GM12878 (cell line): ENCODE measurements around the gene DISC1.

Experiments used
- EZH2 ChIP-seq: IDR thresholded peaks from 2 replicates; pipeline ENCODE4 v1.6.1; 2012; ENCODE audit warnings: low read depth, mild to moderate bottlenecking, control low read depth, inconsistent platforms, low read length, borderline replicate concordance; ENCODE audit not compliant: control insufficient read depth
- LARP7 ChIP-seq: fragments of 450-650 bp; IDR thresholded peaks from 2 replicates; pipeline ENCODE4 v1.6.1; 2017; ENCODE audit warnings: mild to moderate bottlenecking

DNA sequence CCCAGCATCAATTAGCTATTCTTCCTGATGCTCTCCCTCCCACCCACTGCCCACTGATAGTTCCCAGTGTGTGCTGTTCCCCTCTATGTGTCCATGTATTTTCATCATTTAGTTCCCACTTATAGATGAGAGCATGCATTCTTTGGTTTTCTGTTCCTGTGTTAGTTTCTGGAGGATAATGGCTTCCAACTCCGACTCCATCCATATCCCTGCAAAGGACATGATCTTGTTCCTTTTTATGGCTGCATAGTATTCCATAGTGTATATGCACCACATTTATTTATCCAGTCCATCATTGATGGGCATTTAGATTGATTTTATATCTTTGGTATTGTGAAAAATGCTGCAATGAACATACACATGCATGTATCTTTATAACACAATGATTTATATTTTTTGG lies 30.2 kb downstream of the DISC1 start:
- TF ChIP-seq LARP7 (no peak), EZH2 (no peak)
